B cell (primary cell): Measurements from ENCODE around the gene DDIT4.

Experiments used
- CTCF ChIP-seq: fragments of 200-600 bp; IDR thresholded peaks from one replicate; pipeline ENCODE4 v1.8.0; 2022; ENCODE audit warnings: antibody characterized with exemption, mild to moderate bottlenecking
- EZH2 ChIP-seq: IDR thresholded peaks from 2 replicates; pipeline ENCODE4 v1.6.1; 2012; ENCODE audit warnings: borderline replicate concordance, low read depth, mild to moderate bottlenecking, moderate library complexity, low read length; ENCODE audit not compliant: insufficient read depth, poor library complexity, severe bottlenecking

GRCh38 chr10:72240371-72240770, 33.4 kb upstream of the DDIT4 start:
- TF ChIP-seq CTCF (no peak), EZH2 (no peak)
